Coronary artery (tissue), 2 donors: ENCODE measurements around the gene NFYA.

Experiments used
- DNase-seq: peaks from one replicate; pipeline ENCODE4 v3.0.0-alpha.2; 2017; ENCODE audit warnings: low spot score
- H3K27ac ChIP-seq, 2 donors: fragments of 200-600 bp; sonication (generic); one replicate each; pipeline ENCODE4 v1.5.1; 2016 to 2019
- H3K4me3 ChIP-seq: fragments of 200-600 bp; sonication (generic); 2 replicates; pipeline ENCODE4 v1.5.1; 2016; ENCODE audit warnings: mild to moderate bottlenecking, moderate library complexity
- CTCF ChIP-seq: fragments of 200-600 bp; sonication (generic); IDR thresholded peaks from one replicate; pipeline ENCODE4 v1.5.1; 2019; ENCODE audit warnings: antibody characterized with exemption

NFYA gene

GRCh38 chr6:41079080-41079479, 6.3 kb downstream of the NFYA start:
- no peak overlapping the region for H3K4me3 ChIP-seq
- TF ChIP-seq CTCF, result no peak
- no peak for DNase-seq
- H3K27ac ChIP-seq, result no peak overlapping the region

GRCh38 chr6:41080621-41081020, 7.8 kb downstream of the NFYA start:
- no peak for TF ChIP-seq CTCF
- DNase-seq, result no peak
- H3K4me3 ChIP-seq, result no peak overlapping the region
- no peak overlapping the region for H3K27ac ChIP-seq

GRCh38 chr6:41083072-41083471, 10.3 kb downstream of the NFYA start:
- Histone ChIP-seq H3K4me3 (no peak overlapping the region), H3K27ac (no peak overlapping the region)
- TF ChIP-seq CTCF, result no peak
- DNase-seq, result no peak

GRCh38 chr6:41085182-41085581, 12.4 kb downstream of the NFYA start:
- Histone ChIP-seq H3K27ac (no peak overlapping the region), H3K4me3 (no peak overlapping the region)
- no peak for DNase-seq
- TF ChIP-seq CTCF, result no peak

- no peak overlapping the region for H3K4me3 ChIP-seq
- TF ChIP-seq CTCF, result no peak
- no peak overlapping the region for H3K27ac ChIP-seq
- DNase-seq, result no peak
Measured at GRCh38 chr6:41088451-41088850, 15.7 kb downstream of the NFYA start.

- no peak for TF ChIP-seq CTCF
- H3K27ac ChIP-seq, result peak overlapping the region in 1 of 2 donors; percentile 1
Measured at GRCh38 chr6:41090841-41091761, 18.3 kb downstream of the NFYA start.

More at GRCh38 chr6:41090841-41091761, 18.3 kb downstream of the NFYA start:
- H3K4me3 ChIP-seq, result no peak overlapping the region
- no peak for DNase-seq
